Breast epithelium (tissue), 3 donors: ENCODE measurements around the gene FCHO2.

ENCODE experiments used
- POLR2A ChIP-seq: fragments of 450-650 bp; IDR thresholded peaks from one replicate; pipeline ENCODE4 v1.6.1; 2016; ENCODE audit warnings: antibody characterized with exemption, mild to moderate bottlenecking, moderate library complexity
- POLR2AphosphoS5 ChIP-seq, 3 donors: sonication (generic); formaldehyde crosslinking; IDR thresholded peaks; one replicate each; pipeline ENCODE4 v1.6.1; 2017; ENCODE audit warnings: antibody characterized with exemption in 3 of 3
- TF ChIP-seq, protein P1 (sequence below), 3 donors: fragments of 450-650 bp; IDR thresholded peaks; one replicate each; pipeline ENCODE4 v1.5.1; 2016 to 2017; ENCODE audit warnings: antibody characterized with exemption in 3 of 3, mild to moderate bottlenecking in 3 of 3, moderate library complexity in 3 of 3

DNA sequence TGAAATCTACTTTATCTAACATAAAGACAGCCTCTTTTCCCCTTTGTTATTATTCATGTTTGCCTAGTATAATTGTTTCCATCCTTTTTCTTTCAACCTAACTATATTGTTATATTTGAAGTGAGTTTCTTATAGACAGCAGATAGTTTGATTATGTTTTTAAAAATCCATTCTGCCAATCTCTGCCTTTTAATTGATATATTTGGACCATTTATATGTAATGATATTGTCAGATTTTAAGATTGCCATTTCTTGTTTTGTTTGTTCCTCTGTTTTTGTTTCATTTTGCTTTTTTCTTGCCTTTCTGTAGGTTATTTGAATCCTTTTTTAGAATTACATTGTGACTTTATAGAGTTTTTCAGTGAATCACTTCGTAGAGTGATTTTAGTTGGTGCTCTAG lies 89.8 kb downstream of the FCHO2 start:
- TF ChIP-seq, protein P1, sequence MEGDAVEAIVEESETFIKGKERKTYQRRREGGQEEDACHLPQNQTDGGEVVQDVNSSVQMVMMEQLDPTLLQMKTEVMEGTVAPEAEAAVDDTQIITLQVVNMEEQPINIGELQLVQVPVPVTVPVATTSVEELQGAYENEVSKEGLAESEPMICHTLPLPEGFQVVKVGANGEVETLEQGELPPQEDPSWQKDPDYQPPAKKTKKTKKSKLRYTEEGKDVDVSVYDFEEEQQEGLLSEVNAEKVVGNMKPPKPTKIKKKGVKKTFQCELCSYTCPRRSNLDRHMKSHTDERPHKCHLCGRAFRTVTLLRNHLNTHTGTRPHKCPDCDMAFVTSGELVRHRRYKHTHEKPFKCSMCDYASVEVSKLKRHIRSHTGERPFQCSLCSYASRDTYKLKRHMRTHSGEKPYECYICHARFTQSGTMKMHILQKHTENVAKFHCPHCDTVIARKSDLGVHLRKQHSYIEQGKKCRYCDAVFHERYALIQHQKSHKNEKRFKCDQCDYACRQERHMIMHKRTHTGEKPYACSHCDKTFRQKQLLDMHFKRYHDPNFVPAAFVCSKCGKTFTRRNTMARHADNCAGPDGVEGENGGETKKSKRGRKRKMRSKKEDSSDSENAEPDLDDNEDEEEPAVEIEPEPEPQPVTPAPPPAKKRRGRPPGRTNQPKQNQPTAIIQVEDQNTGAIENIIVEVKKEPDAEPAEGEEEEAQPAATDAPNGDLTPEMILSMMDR (IDR thresholded peaks at IDR 0.05) = no peak
- TF ChIP-seq POLR2AphosphoS5 (IDR thresholded peaks at IDR 0.05) (no peak), POLR2A (no peak)
